LNCAP (cell line): Measurements from ENCODE around the gene RASSF8.
A peak's percentile ranks its signal among the peaks of the same experiment; 100 is the strongest.

Source experiments
- CTCF ChIP-seq: fragments of 450-650 bp; IDR thresholded peaks from 2 replicates; pipeline ENCODE4 v1.5.1; 2017; ENCODE audit warnings: mild to moderate bottlenecking

RASSF8 gene

GRCh38 chr12:26114720-26115401, 156.4 kb downstream of the RASSF8 start:
- TF ChIP-seq CTCF: no peak

- no peak for TF ChIP-seq CTCF
Measured at GRCh38 chr12:26116829-26117715, 158.6 kb downstream of the RASSF8 start.

- no peak for TF ChIP-seq CTCF
Measured at GRCh38 chr12:26118308-26118707, 159.8 kb downstream of the RASSF8 start.

- peak; percentile 69 for TF ChIP-seq CTCF
Measured at GRCh38 chr12:26119391-26119989, 161.0 kb downstream of the RASSF8 start.

- TF ChIP-seq CTCF: no peak
Measured at GRCh38 chr12:26120561-26121274, 162.2 kb downstream of the RASSF8 start.

GRCh38 chr12:26121323-26122060, 163.0 kb downstream of the RASSF8 start:
- TF ChIP-seq CTCF: no peak
